Measurements from ENCODE around the gene NEO1. TPM values are rescaled to one million over a fixed set of nuclear protein-coding genes. Genes with fewer than 3 reads are reported as not detected.

The NEO1 gene
- total RNA-seq, 5 donors from 2014 or later (not counting 1 experiment from before 2014, with no cell fraction given) = 5.0 to 16.6 (median 10.2) TPM

DNA sequence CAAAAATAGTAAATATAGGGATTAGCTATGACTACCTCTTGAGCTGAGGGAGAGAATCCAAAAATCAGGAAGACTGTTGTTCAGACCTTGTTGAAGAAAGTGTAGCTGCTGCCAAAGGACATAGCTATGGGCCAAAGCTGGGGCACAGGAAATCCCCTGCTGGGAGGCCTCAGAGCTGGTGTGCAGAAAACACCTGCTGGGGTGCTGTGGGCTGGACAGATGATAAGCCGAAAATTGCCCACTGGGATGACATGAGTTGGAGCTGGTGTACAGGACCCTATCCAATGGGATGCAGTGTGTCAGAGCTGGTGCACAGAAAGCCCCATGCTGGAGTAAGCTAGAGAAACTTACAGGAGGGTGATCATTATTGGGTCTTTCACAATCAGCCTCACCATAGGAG, 121.9 kb downstream of the NEO1 start:
- H3K27me3 ChIP-seq (replicated peaks in 1 of 2; ENCODE audit: control insufficient read depth in 2 of 2, extremely low read depth in 1 of 2, insufficient read depth in 2 of 2, low read length in 1 of 2) = peaks cover 0 to 2% of the 10 kb centered on the region in 2 experiments
- no peak overlapping the region for H3K27ac Mint-ChIP-seq
- no peak for DNase-seq
- H3K4me3 ChIP-seq (ENCODE audit: control insufficient read depth in 1 of 2, extremely low read depth in 1 of 2, low read length in 1 of 2) = no peak overlapping the region
- no peaks in the 10 kb centered on the region for H3K4me1 ChIP-seq (ENCODE audit: control insufficient read depth in 1 of 2, extremely low read depth in 1 of 2, insufficient read depth in 2 of 2, low read length in 2 of 2)
- POLR2A ChIA-PET = no interaction called here
- no peak overlapping the region for H3K27ac ChIP-seq (ENCODE audit: low read length)
- CTCF ChIA-PET = no interaction called here
- no peaks in the 10 kb centered on the region for H3K36me3 ChIP-seq (ENCODE audit: control insufficient read depth in 2 of 2, extremely low read depth in 1 of 2, insufficient read depth in 1 of 2, low read length in 1 of 2)
- H3K4me1 Mint-ChIP-seq = no peaks in the 10 kb centered on the region
- H3K9me3 ChIP-seq = no peaks in the 10 kb centered on the region
- H3K4me3 Mint-ChIP-seq = no peak overlapping the region
- ATAC-seq (replicated peaks in 1 of 4) = no peak
- H3K36me3 Mint-ChIP-seq = peaks cover 8% of the 10 kb centered on the region
- peaks cover 0 to 5% of the 10 kb centered on the region in 2 donors for H3K27me3 Mint-ChIP-seq
- H3K9me3 Mint-ChIP-seq = no peaks in the 10 kb centered on the region
- 100% methylated on average over 1 of the region's 1 CpG for whole genome bisulfite sequencing (ENCODE audit: insufficient coverage)

DNA sequence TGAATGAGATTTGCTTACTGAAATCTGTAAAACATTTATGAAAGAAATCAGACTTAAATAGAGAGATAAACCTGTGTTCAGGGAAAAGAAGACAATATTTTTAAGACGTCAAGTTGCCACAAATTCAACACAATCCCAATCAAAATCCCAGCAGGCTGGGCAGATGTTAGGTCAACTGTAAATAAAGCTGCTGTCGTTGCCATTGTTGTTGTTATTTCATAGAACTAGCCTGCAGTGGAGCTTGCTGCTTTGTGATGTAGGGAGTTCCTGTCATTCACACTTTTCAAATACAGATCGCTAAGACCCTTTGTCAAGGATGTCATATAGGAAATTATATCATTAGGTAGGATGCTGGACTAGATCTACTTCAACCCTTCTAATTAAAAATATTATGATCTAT, 123.1 kb downstream of the NEO1 start:
- H3K4me3 ChIP-seq (ENCODE audit: control insufficient read depth in 1 of 2, extremely low read depth in 1 of 2, low read length in 1 of 2) = no peak overlapping the region
- Mint-ChIP-seq H3K9me3 (no peaks in the 10 kb centered on the region), H3K4me1 (no peaks in the 10 kb centered on the region), H3K36me3 (peaks cover 16% of the 10 kb centered on the region), H3K4me3 (no peak overlapping the region), H3K27me3 (peaks cover 0 to 5% of the 10 kb centered on the region in 2 donors), H3K27ac (no peak overlapping the region)
- no CpG with 5 or more reads among the region's 3 CpGs for WGBS (ENCODE audit: insufficient coverage)
- ATAC-seq (replicated peaks in 1 of 4) = no peak
- H3K27me3 ChIP-seq (replicated peaks in 1 of 2; ENCODE audit: control insufficient read depth in 2 of 2, extremely low read depth in 1 of 2, insufficient read depth in 2 of 2, low read length in 1 of 2) = peaks cover 2% of the 10 kb centered on the region in 2 experiments
- POLR2A ChIA-PET = no interaction called here
- no peaks in the 10 kb centered on the region for H3K4me1 ChIP-seq (ENCODE audit: control insufficient read depth in 1 of 2, extremely low read depth in 1 of 2, insufficient read depth in 2 of 2, low read length in 2 of 2)
- H3K9me3 ChIP-seq = no peaks in the 10 kb centered on the region
- DNase-seq = no peak
- H3K27ac ChIP-seq (ENCODE audit: low read length) = no peak overlapping the region
- CTCF ChIA-PET = no interaction called here
- no peaks in the 10 kb centered on the region for H3K36me3 ChIP-seq (ENCODE audit: control insufficient read depth in 2 of 2, extremely low read depth in 1 of 2, insufficient read depth in 1 of 2, low read length in 1 of 2)

DNA sequence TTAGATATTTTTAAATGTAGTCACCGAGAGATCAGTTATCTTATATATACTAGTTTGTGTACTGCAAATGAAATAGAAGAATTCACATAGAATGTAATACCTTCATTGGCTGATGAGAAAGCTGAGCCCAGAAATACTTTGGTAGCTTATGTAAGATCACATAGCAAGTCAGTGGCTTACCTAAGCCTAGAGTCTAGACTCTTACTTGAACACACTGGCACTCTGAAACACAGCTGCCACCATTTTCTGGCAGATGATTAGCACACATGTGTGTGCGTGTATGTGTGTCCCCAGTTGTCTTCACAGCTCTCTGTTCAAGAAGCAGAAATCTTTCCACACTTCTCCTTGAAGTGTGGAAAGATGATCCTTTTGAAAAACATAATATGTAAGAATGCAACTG, 124.3 kb downstream of the NEO1 start:
- H3K27me3 ChIP-seq (replicated peaks in 1 of 2; ENCODE audit: control insufficient read depth in 2 of 2, extremely low read depth in 1 of 2, insufficient read depth in 2 of 2, low read length in 1 of 2) = peaks cover 2% of the 10 kb centered on the region in 2 experiments
- no peak overlapping the region for H3K27ac Mint-ChIP-seq
- no peak for DNase-seq
- no peaks in the 10 kb centered on the region for H3K9me3 ChIP-seq
- H3K4me1 Mint-ChIP-seq = no peaks in the 10 kb centered on the region
- no peak overlapping the region for H3K4me3 ChIP-seq (ENCODE audit: control insufficient read depth in 1 of 2, extremely low read depth in 1 of 2, low read length in 1 of 2)
- no peaks in the 10 kb centered on the region for H3K36me3 ChIP-seq (ENCODE audit: control insufficient read depth in 2 of 2, extremely low read depth in 1 of 2, insufficient read depth in 1 of 2, low read length in 1 of 2)
- H3K27me3 Mint-ChIP-seq = no peaks in the 10 kb centered on the region
- ChIA-PET POLR2A (no interaction called here), CTCF (interaction anchor here in 1 of 2 donors (0.5 to 0.9 kb wide), 2 partner anchors 457 to 1433 kb away, joined by 3 to 4 read pairs; no protein-coding TSS in a partner anchor)
- no peaks in the 10 kb centered on the region for H3K4me1 ChIP-seq (ENCODE audit: control insufficient read depth in 1 of 2, extremely low read depth in 1 of 2, insufficient read depth in 2 of 2, low read length in 2 of 2)
- no peak overlapping the region for H3K27ac ChIP-seq (ENCODE audit: low read length)
- no peak overlapping the region for H3K4me3 Mint-ChIP-seq
- peaks cover under 1 to 6% (median 6%) of the 10 kb centered on the region in 3 donors for H3K9me3 Mint-ChIP-seq
- ATAC-seq (replicated peaks in 1 of 4) = no peak
- peaks cover 27% of the 10 kb centered on the region for H3K36me3 Mint-ChIP-seq
- WGBS (ENCODE audit: insufficient coverage) = no CpG with 5 or more reads among the region's 2 CpGs

DNA sequence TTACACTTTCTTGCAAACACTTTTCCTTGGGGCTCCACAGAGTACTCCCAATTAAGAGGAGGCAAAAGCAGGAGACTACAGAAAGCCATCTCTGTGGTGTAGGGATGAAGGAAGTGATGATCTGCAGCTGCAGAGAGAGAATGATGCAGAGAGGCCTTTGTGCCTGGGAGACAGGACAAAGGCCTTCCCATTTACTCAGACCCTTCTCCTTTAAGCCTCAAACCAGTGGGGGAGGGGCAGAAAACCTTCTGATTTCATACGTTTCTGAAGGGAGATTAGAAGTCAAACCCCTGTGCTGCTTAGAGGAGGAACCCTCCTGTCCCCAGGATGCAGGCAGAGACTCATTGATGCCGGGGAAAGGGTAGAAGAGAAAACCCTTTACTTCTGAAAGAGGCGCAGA, 130.8 kb downstream of the NEO1 start:
- Histone ChIP-seq H3K9me3 (no peaks in the 10 kb centered on the region), H3K27me3 (replicated peaks in 1 of 2; ENCODE audit: control insufficient read depth in 2 of 2, extremely low read depth in 1 of 2, insufficient read depth in 2 of 2, low read length in 1 of 2) (peaks cover 0 to 2% of the 10 kb centered on the region in 2 experiments), H3K4me3 (ENCODE audit: control insufficient read depth in 1 of 2, extremely low read depth in 1 of 2, low read length in 1 of 2) (no peak overlapping the region), H3K36me3 (ENCODE audit: control insufficient read depth in 2 of 2, extremely low read depth in 1 of 2, insufficient read depth in 1 of 2, low read length in 1 of 2) (no peaks in the 10 kb centered on the region), H3K4me1 (ENCODE audit: control insufficient read depth in 1 of 2, extremely low read depth in 1 of 2, insufficient read depth in 2 of 2, low read length in 2 of 2) (no peaks in the 10 kb centered on the region), H3K27ac (ENCODE audit: low read length) (no peak overlapping the region)
- no CpG with 5 or more reads among the region's 3 CpGs for WGBS (ENCODE audit: insufficient coverage)
- peaks cover 48% of the 10 kb centered on the region for H3K36me3 Mint-ChIP-seq
- ChIA-PET CTCF (no interaction called here), POLR2A (no interaction called here)
- no peak overlapping the region for H3K4me3 Mint-ChIP-seq
- DNase-seq (no peak), ATAC-seq (replicated peaks in 1 of 4) (no peak)
- H3K27me3 Mint-ChIP-seq = no peaks in the 10 kb centered on the region
- H3K9me3 Mint-ChIP-seq = peaks cover 13 to 27% (median 15%) of the 10 kb centered on the region in 3 donors
- H3K27ac Mint-ChIP-seq = no peak overlapping the region
- H3K4me1 Mint-ChIP-seq = no peaks in the 10 kb centered on the region

DNA sequence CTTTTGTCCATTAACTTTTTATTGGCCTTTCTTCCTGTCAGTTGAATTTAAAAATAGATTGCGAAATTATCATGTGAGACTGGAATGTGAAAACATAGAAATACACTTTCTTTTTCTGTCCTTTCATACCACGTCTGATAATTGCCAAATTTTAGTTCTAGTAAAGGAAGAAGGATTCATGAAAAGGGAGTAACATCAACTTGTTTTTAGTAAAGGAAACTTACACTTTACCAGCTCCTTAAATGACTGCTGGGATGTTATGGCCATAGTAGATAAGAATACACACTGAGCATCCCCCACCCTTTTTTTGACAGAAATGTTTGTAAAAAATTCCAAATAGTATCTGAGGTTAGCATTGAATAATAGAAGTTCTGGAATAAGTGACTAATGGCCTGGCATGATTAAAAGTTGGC, 137.9 kb downstream of the NEO1 start:
- no peak overlapping the region for H3K27ac ChIP-seq (ENCODE audit: low read length)
- DNase-seq (no peak), ATAC-seq (replicated peaks in 1 of 4) (no peak)
- H3K4me3 Mint-ChIP-seq = no peak overlapping the region
- H3K36me3 ChIP-seq (ENCODE audit: control insufficient read depth in 2 of 2, extremely low read depth in 1 of 2, insufficient read depth in 1 of 2, low read length in 1 of 2) = no peaks in the 10 kb centered on the region
- H3K9me3 Mint-ChIP-seq = peaks cover 0 to 7% (median 0%) of the 10 kb centered on the region in 3 donors
- no peak overlapping the region for H3K4me3 ChIP-seq (ENCODE audit: control insufficient read depth in 1 of 2, extremely low read depth in 1 of 2, low read length in 1 of 2)
- H3K4me1 ChIP-seq (ENCODE audit: control insufficient read depth in 1 of 2, extremely low read depth in 1 of 2, insufficient read depth in 2 of 2, low read length in 2 of 2) = no peaks in the 10 kb centered on the region
- H3K27ac Mint-ChIP-seq = no peak overlapping the region
- H3K9me3 ChIP-seq = no peaks in the 10 kb centered on the region
- peaks cover 6% of the 10 kb centered on the region for H3K36me3 Mint-ChIP-seq
- no peaks in the 10 kb centered on the region for H3K4me1 Mint-ChIP-seq
- CTCF ChIA-PET = no interaction called here
- no peaks in the 10 kb centered on the region for H3K27me3 ChIP-seq (replicated peaks in 1 of 2; ENCODE audit: control insufficient read depth in 2 of 2, extremely low read depth in 1 of 2, insufficient read depth in 2 of 2, low read length in 1 of 2)
- no CpG with 5 or more reads among the region's 2 CpGs for WGBS (ENCODE audit: insufficient coverage)
- POLR2A ChIA-PET = no interaction called here
- H3K27me3 Mint-ChIP-seq = no peaks in the 10 kb centered on the region

DNA sequence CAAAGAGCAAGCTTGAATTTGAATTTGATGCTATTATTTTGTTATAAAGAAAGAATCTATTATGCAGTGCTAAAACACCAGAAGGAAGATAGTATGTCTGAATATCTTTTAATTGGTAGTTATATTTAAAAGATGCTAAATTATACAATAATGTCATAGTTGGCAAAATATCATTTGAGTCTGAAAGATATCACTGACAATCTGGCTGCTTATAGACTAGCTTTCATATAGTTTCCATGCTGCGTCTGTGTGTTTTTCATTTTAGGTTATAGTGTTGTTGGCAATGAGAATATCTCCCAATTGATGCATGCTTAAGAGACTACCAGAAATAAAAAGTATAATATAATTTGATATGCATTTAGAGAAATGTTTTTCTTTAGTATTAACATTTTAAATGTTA, 142.9 kb downstream of the NEO1 start:
- no peaks in the 10 kb centered on the region for H3K36me3 ChIP-seq (ENCODE audit: control insufficient read depth in 2 of 2, extremely low read depth in 1 of 2, insufficient read depth in 1 of 2, low read length in 1 of 2)
- DNase-seq (no peak), ATAC-seq (replicated peaks in 1 of 4) (no peak)
- Mint-ChIP-seq H3K27me3 (no peaks in the 10 kb centered on the region), H3K4me1 (peaks cover 0 to 10% (median 8%) of the 10 kb centered on the region in 3 donors), H3K9me3 (no peaks in the 10 kb centered on the region), H3K27ac (no peak overlapping the region), H3K36me3 (peaks cover 15% of the 10 kb centered on the region), H3K4me3 (no peak overlapping the region)
- no peak overlapping the region for H3K27ac ChIP-seq (ENCODE audit: low read length)
- no peak overlapping the region for H3K4me3 ChIP-seq (ENCODE audit: control insufficient read depth in 1 of 2, extremely low read depth in 1 of 2, low read length in 1 of 2)
- H3K4me1 ChIP-seq (ENCODE audit: control insufficient read depth in 1 of 2, extremely low read depth in 1 of 2, insufficient read depth in 2 of 2, low read length in 2 of 2) = no peaks in the 10 kb centered on the region
- no CpG with 5 or more reads among the region's 1 CpG for WGBS (ENCODE audit: insufficient coverage)
- ChIA-PET POLR2A (no interaction called here), CTCF (no interaction called here)
- no peaks in the 10 kb centered on the region for H3K9me3 ChIP-seq
- no peaks in the 10 kb centered on the region for H3K27me3 ChIP-seq (replicated peaks in 1 of 2; ENCODE audit: control insufficient read depth in 2 of 2, extremely low read depth in 1 of 2, insufficient read depth in 2 of 2, low read length in 1 of 2)

DNA sequence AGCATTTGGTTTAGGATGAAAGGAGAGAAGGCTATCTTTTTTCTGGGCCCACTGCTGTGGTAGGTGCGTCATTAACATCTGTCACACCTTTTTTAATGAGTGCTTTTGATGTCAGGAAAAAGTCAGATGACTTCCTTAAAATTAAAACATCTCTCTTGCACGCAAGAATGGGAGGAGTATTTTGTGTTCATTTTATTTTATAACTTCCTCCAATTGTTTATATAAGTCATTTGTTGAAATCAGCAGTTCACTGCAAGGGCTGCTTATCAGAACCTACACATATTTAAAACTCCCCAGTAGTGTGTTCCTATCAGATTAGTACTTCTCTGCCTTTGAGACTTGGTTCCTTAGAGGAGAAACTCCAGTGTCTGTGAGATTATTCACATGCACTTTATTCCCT, 143.8 kb downstream of the NEO1 start:
- H3K27ac Mint-ChIP-seq = no peak overlapping the region
- DNase-seq (peak in 1 of 35 experiments; percentile 1), ATAC-seq (replicated peaks in 1 of 4) (no peak)
- Histone ChIP-seq H3K4me1 (ENCODE audit: control insufficient read depth in 1 of 2, extremely low read depth in 1 of 2, insufficient read depth in 2 of 2, low read length in 2 of 2) (no peaks in the 10 kb centered on the region), H3K9me3 (no peaks in the 10 kb centered on the region), H3K27me3 (replicated peaks in 1 of 2; ENCODE audit: control insufficient read depth in 2 of 2, extremely low read depth in 1 of 2, insufficient read depth in 2 of 2, low read length in 1 of 2) (no peaks in the 10 kb centered on the region), H3K36me3 (ENCODE audit: control insufficient read depth in 2 of 2, extremely low read depth in 1 of 2, insufficient read depth in 1 of 2, low read length in 1 of 2) (no peaks in the 10 kb centered on the region), H3K27ac (ENCODE audit: low read length) (no peak overlapping the region), H3K4me3 (ENCODE audit: control insufficient read depth in 1 of 2, extremely low read depth in 1 of 2, low read length in 1 of 2) (no peak overlapping the region)
- no peaks in the 10 kb centered on the region for H3K9me3 Mint-ChIP-seq
- WGBS (ENCODE audit: insufficient coverage) = no CpG with 5 or more reads among the region's 2 CpGs
- POLR2A ChIA-PET = no interaction called here
- CTCF ChIA-PET = no interaction called here
- H3K4me1 Mint-ChIP-seq = peaks cover 0 to 10% (median 8%) of the 10 kb centered on the region in 3 donors
- H3K4me3 Mint-ChIP-seq = no peak overlapping the region
- peaks cover 15% of the 10 kb centered on the region for H3K36me3 Mint-ChIP-seq
- H3K27me3 Mint-ChIP-seq = no peaks in the 10 kb centered on the region
